DND-41 (cell line): ENCODE results near the gene ARL5A.
A peak's percentile ranks its signal among the peaks of the same experiment; 100 is the strongest.
"Not testable (repeated sequence)": the region's sequence is repeated elsewhere in the genome, so short reads cannot be mapped to it uniquely, and the experiment has no call there.

Source experiments
- ATAC-seq: fragments of 200-7000 bp; cut with Tn5 transposase; 3 replicates; pipeline ENCODE4 v1.9.1; 2021; ENCODE audit warnings: low read depth; ENCODE audit not compliant: insufficient read depth
- DNase-seq: peaks from one replicate; pipeline ENCODE4 v3.0.0-alpha.2; 2020
- H2AFZ ChIP-seq: 2 replicates; pipeline ENCODE4 v1.6.0; 2012; ENCODE audit warnings: low read depth, low read length
- H3K27ac ChIP-seq: 2 replicates; pipeline ENCODE4 v1.5.1; 2012; ENCODE audit warnings: low read length, inconsistent platforms
- H3K27me3 ChIP-seq: fragments of 200-600 bp; sonication (generic); 2 replicates; pipeline ENCODE4 v1.6.0; 2012; ENCODE audit warnings: low read length, mild to moderate bottlenecking, inconsistent platforms; ENCODE audit not compliant: insufficient read depth, poor library complexity
- H3K36me3 ChIP-seq: 2 replicates; pipeline ENCODE4 v1.5.1; 2012; ENCODE audit warnings: low read length, inconsistent platforms; ENCODE audit not compliant: insufficient read depth
- H3K4me1 ChIP-seq: 2 replicates; pipeline ENCODE4 v1.5.1; 2012; ENCODE audit warnings: mild to moderate bottlenecking, low read length; ENCODE audit not compliant: insufficient read depth
- H3K4me2 ChIP-seq: 2 replicates; pipeline ENCODE4 v1.6.0; 2012; ENCODE audit warnings: mild to moderate bottlenecking, moderate library complexity, low read length, inconsistent platforms; ENCODE audit not compliant: insufficient read depth
- H3K4me3 ChIP-seq, 2 experiments: fragments of 200-600 bp in 1 of 2; shearing (Covaris generic) in 1 of 2; 2 replicates each; pipeline ENCODE4 v1.5.1; 2012 to 2016; ENCODE audit warnings: inconsistent platforms in 2 of 2, low read length in 2 of 2, mild to moderate bottlenecking in 2 of 2, low read depth in 1 of 2, moderate library complexity in 1 of 2
- H3K79me2 ChIP-seq: 2 replicates; pipeline ENCODE4 v1.6.0; 2012; ENCODE audit warnings: low read length, inconsistent platforms; ENCODE audit not compliant: insufficient read depth
- H3K9ac ChIP-seq: 2 replicates; pipeline ENCODE4 v1.6.0; 2012; ENCODE audit warnings: low read depth, mild to moderate bottlenecking, inconsistent platforms, low read length, moderate library complexity
- H3K9me3 ChIP-seq: 2 replicates; pipeline ENCODE4 v1.5.1; 2012; ENCODE audit warnings: low read length, moderate library complexity, mild to moderate bottlenecking, inconsistent platforms; ENCODE audit not compliant: insufficient read depth, severe bottlenecking
- H4K20me1 ChIP-seq: 2 replicates; pipeline ENCODE4 v1.6.0; 2012; ENCODE audit warnings: low read length; ENCODE audit not compliant: insufficient read depth
- EZH2 ChIP-seq: IDR thresholded peaks from 3 replicates; pipeline ENCODE4 v1.6.1; 2012; ENCODE audit warnings: borderline replicate concordance, low read depth, mild to moderate bottlenecking, moderate library complexity, low read length, inconsistent platforms; ENCODE audit not compliant: severe bottlenecking
- TF ChIP-seq, protein P1 (sequence below): IDR thresholded peaks from 2 replicates; pipeline ENCODE4 v1.5.1; 2012; ENCODE audit warnings: borderline replicate concordance, low read length, moderate library complexity, mild to moderate bottlenecking; ENCODE audit not compliant: poor library complexity, severe bottlenecking; ENCODE audit errors: extremely low read depth

Gene ARL5A

DNA sequence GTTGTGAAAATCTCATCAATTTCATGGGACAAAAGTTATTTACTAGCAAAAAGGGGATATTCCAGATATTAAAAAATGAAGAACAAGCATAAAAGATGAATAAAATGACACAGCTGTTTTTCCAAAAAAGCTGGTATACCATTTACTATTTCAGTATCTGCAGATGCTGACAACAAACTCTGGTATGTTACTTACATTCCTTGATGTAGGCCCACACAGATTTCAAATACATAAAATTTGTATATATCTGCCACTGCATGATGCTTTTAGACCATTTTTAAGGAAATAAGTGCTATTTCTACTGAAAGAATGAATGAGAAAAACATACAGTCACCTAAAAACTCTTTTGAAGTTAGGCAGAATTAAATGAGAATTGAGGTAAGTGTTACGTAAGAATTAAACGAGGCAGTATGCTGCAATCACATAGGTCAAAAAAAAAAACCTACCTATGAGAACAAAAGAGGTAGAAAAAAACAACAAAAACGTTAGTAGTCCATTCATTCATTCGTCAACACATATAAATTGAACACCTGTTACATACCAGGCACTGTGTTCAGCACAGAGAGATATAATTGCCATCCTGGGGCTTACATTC lies 32.5 kb downstream of the ARL5A start:
- no peak overlapping the region for H3K27ac ChIP-seq
- no peak overlapping the region for H3K9ac ChIP-seq
- TF ChIP-seq, protein P1, sequence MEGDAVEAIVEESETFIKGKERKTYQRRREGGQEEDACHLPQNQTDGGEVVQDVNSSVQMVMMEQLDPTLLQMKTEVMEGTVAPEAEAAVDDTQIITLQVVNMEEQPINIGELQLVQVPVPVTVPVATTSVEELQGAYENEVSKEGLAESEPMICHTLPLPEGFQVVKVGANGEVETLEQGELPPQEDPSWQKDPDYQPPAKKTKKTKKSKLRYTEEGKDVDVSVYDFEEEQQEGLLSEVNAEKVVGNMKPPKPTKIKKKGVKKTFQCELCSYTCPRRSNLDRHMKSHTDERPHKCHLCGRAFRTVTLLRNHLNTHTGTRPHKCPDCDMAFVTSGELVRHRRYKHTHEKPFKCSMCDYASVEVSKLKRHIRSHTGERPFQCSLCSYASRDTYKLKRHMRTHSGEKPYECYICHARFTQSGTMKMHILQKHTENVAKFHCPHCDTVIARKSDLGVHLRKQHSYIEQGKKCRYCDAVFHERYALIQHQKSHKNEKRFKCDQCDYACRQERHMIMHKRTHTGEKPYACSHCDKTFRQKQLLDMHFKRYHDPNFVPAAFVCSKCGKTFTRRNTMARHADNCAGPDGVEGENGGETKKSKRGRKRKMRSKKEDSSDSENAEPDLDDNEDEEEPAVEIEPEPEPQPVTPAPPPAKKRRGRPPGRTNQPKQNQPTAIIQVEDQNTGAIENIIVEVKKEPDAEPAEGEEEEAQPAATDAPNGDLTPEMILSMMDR = no peak
- TF ChIP-seq EZH2 = no peak
- no peaks in the 10 kb centered on the region for H3K9me3 ChIP-seq
- no peak overlapping the region for H2AFZ ChIP-seq
- no peaks in the 10 kb centered on the region for H3K27me3 ChIP-seq
- no peaks in the 10 kb centered on the region for H3K4me1 ChIP-seq
- DNase-seq = no peak
- no peak overlapping the region for H3K4me3 ChIP-seq
- no peak overlapping the region for H3K4me2 ChIP-seq
- H4K20me1 ChIP-seq = no peaks in the 10 kb centered on the region
- ATAC-seq = no peak
- peaks cover 22% of the 10 kb centered on the region; the same call in 1 of the 2 replicates for H3K36me3 ChIP-seq
- no peaks in the 10 kb centered on the region for H3K79me2 ChIP-seq

DNA sequence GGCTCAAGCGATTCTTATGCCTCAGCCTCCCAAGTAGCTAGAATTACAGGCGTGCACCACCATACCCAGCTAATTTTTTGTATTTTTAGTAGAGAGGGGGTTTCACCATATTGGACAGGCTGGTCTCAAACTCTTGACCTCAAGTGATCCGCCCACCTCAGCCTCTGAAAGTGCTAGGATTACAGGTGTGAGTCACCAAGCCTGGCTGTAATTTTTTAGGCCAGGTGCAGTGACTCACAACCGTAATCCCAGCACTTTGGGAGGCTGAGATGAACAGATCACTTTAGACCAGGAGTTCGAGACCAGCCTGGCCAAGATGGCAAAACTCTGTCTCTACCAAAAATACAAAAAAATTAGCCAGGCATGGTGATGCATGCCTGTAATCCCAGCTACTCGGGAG lies 33.8 kb downstream of the ARL5A start:
- H2AFZ ChIP-seq, DNase-seq, H3K9me3 ChIP-seq, H3K27me3 ChIP-seq, H3K27ac ChIP-seq, ATAC-seq, H3K4me3 ChIP-seq, H4K20me1 ChIP-seq, H3K9ac ChIP-seq, H3K4me2 ChIP-seq, H3K4me1 ChIP-seq, H3K79me2 ChIP-seq: not testable (repeated sequence)
- H3K36me3 ChIP-seq = peaks cover 12% of the 10 kb centered on the region; the same call in 1 of the 2 replicates

DNA sequence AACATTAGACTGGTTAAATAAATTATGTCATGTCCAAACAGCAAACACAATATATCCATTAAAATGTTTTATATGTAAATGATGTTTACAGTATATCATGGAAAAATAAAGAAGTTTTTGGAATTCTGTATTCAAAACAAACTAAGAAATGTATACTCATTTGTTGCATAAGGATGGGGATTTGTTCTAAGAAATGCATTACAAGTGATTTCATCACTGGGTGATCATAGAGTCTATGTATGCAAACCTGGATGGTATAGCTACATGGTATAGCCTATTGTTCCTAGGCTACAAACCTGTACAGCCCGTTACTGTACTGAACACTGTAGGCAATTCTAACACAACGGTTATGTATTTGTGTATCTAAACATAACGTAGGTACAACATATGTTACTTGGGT lies 35.1 kb downstream of the ARL5A start:
- Histone ChIP-seq H3K27me3 (no peaks in the 10 kb centered on the region), H3K4me2 (no peak overlapping the region)

DNA sequence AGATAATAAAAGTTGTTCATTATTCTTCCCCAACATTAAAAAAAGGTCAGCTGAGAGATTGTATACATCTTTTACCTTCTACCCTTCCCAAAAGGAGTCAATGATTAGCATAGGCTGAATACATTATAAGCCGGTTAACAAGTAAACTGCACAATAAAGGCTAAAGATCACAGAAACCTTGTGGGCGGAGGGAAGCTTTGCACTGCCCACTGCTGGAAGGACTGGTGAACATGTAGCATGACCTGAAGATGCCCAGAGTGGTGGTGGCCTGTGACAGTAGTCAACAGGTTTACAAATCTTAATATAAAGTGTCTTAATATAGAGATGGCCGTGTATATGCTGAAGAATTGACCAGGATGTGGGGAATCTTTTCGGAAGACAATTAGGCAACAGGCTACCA lies 35.6 kb downstream of the ARL5A start:
- Histone ChIP-seq H3K4me2 (no peak overlapping the region), H3K4me3 (no peak overlapping the region), H4K20me1 (no peaks in the 10 kb centered on the region), H3K27me3 (no peaks in the 10 kb centered on the region), H3K4me1 (no peaks in the 10 kb centered on the region), H2AFZ (no peak overlapping the region), H3K27ac (no peak overlapping the region), H3K9ac (no peak overlapping the region), H3K9me3 (no peaks in the 10 kb centered on the region), H3K79me2 (no peaks in the 10 kb centered on the region), H3K36me3 (peaks cover 12% of the 10 kb centered on the region; the same call in 1 of the 2 replicates)
- TF ChIP-seq EZH2 = no peak
- TF ChIP-seq, protein P1 = peak; percentile 7
- DNase-seq (no peak), ATAC-seq (no peak)

More for the DNA sequence above, 35.1 kb downstream of the ARL5A start:
- Histone ChIP-seq H2AFZ (no peak overlapping the region), H3K9ac (no peak overlapping the region), H3K4me3 (no peak overlapping the region), H3K27ac (no peak overlapping the region), H4K20me1 (no peaks in the 10 kb centered on the region), H3K79me2 (no peaks in the 10 kb centered on the region), H3K9me3 (no peaks in the 10 kb centered on the region), H3K4me1 (no peaks in the 10 kb centered on the region), H3K36me3 (peaks cover 12% of the 10 kb centered on the region; the same call in 1 of the 2 replicates)
- no peak for TF ChIP-seq EZH2
- TF ChIP-seq, protein P1 = no peak
- DNase-seq (no peak), ATAC-seq (no peak)
